HepG2 (cell line): ENCODE results near the gene VAC14. TPM values are rescaled to one million over a fixed set of nuclear protein-coding genes. Genes with fewer than 3 reads are reported as not detected.

ENCODE experiments used
- ATF2 ChIP-seq: sonication (generic); formaldehyde crosslinking; IDR thresholded peaks from 2 replicates; pipeline ENCODE4 v1.4.0; 2020; ENCODE audit warnings: missing genetic modification reagents
- CC2D1A ChIP-seq: sonication (generic); formaldehyde crosslinking; IDR thresholded peaks from 2 replicates; pipeline ENCODE4 v1.8.1; 2023; ENCODE audit warnings: mild to moderate bottlenecking, missing genetic modification reagents
- CEBPZ ChIP-seq: IDR thresholded peaks from 2 replicates; pipeline ENCODE4 v1.6.1; 2012; ENCODE audit warnings: low read length, improper control_type of control experiment
- FOXO1 ChIP-seq: sonication (generic); formaldehyde crosslinking; IDR thresholded peaks from 2 replicates; pipeline ENCODE4 v1.4.0; 2020; ENCODE audit warnings: missing genetic modification reagents
- HMGA1 ChIP-seq: sonication (generic); formaldehyde crosslinking; conservative IDR thresholded peaks from 2 replicates; pipeline ENCODE4 v1.4.0; 2020; ENCODE audit warnings: missing genetic modification reagents
- JDP2 ChIP-seq: sonication (generic); formaldehyde crosslinking; IDR thresholded peaks from 2 replicates; pipeline ENCODE4 v1.8.1; 2022; ENCODE audit warnings: missing genetic modification reagents, borderline replicate concordance
- KDM3A ChIP-seq: IDR thresholded peaks from 2 replicates; pipeline ENCODE4 v1.6.1; 2018; ENCODE audit warnings: low read depth, missing compliant biosample characterization
- KDM6A ChIP-seq: IDR thresholded peaks from 2 replicates; pipeline ENCODE4 v1.6.1; 2016; ENCODE audit warnings: low read depth
- KLF11 ChIP-seq: IDR thresholded peaks from 2 replicates; pipeline ENCODE4 v1.6.1; 2016; ENCODE audit warnings: missing compliant biosample characterization
- MIER3 ChIP-seq: IDR thresholded peaks from 2 replicates; pipeline ENCODE4 v1.6.1; 2016; ENCODE audit warnings: missing compliant biosample characterization, borderline replicate concordance
- MYC ChIP-seq: sonication (generic); formaldehyde crosslinking; IDR thresholded peaks from 2 replicates; pipeline ENCODE4 v1.9.0; 2021; ENCODE audit warnings: missing genetic modification reagents, borderline replicate concordance
- SP5 ChIP-seq: IDR thresholded peaks from 2 replicates; pipeline ENCODE4 v1.6.1; 2016; ENCODE audit warnings: low read depth, borderline replicate concordance
- SSRP1 ChIP-seq: IDR thresholded peaks from 2 replicates; pipeline ENCODE4 v1.6.1; 2016; ENCODE audit warnings: control low read depth
- TBL1XR1 ChIP-seq: fragments of 150-350 bp; IDR thresholded peaks from 2 replicates; pipeline ENCODE4 v1.6.1; 2014; ENCODE audit warnings: borderline replicate concordance, low read length; ENCODE audit not compliant: partially characterized antibody
- ZBTB21 ChIP-seq: sonication (generic); formaldehyde crosslinking; IDR thresholded peaks from 2 replicates; pipeline ENCODE4 v1.4.0; 2020; ENCODE audit warnings: missing genetic modification reagents
- ZBTB25 ChIP-seq: IDR thresholded peaks from 2 replicates; pipeline ENCODE4 v1.6.1; 2018; ENCODE audit warnings: missing genetic modification reagents
- ZBTB3 ChIP-seq: sonication (generic); formaldehyde crosslinking; IDR thresholded peaks from 2 replicates; pipeline ENCODE4 v1.4.0; 2020; ENCODE audit warnings: low read depth, mild to moderate bottlenecking, moderate library complexity, missing genetic modification reagents, borderline replicate concordance
- ZBTB38 ChIP-seq: sonication (generic); formaldehyde crosslinking; IDR thresholded peaks from 2 replicates; pipeline ENCODE4 v1.5.1; 2020; ENCODE audit warnings: mild to moderate bottlenecking, missing genetic modification reagents
- ZBTB7B ChIP-seq: sonication (generic); formaldehyde crosslinking; IDR thresholded peaks from 2 replicates; pipeline ENCODE4 v1.4.0; 2020; ENCODE audit warnings: missing genetic modification reagents
- ZNF703 ChIP-seq: sonication (generic); formaldehyde crosslinking; IDR thresholded peaks from 2 replicates; pipeline ENCODE4 v1.5.1; 2020; ENCODE audit warnings: missing genetic modification reagents, mild to moderate bottlenecking, moderate library complexity, borderline replicate concordance
- ZNF710 ChIP-seq: sonication (generic); formaldehyde crosslinking; IDR thresholded peaks from 2 replicates; pipeline ENCODE4 v1.5.0; 2020; ENCODE audit warnings: mild to moderate bottlenecking, missing genetic modification reagents, borderline replicate concordance
- ZNF768 ChIP-seq: sonication (generic); formaldehyde crosslinking; IDR thresholded peaks from 2 replicates; pipeline ENCODE4 v1.4.0; 2020; ENCODE audit warnings: missing genetic modification reagents
- polyA plus RNA-seq, 8 experiments: library from polyadenylated mRNA; depleted of rRNA in 3 of 8; stranded (reverse) in 7 of 8; unstranded in 1 of 8; fragments of >200 nt; fragmentation: Illumina TruSeq in 4 of 8; extraction: Trizol in 4 of 8; gene quantifications; 2 replicates each; pipeline versions ENCODE4 v1.2.1 to v1.2.3, GENCODE V29; 2011 to 2016; ENCODE audit warnings: low read depth in 4 of 8, missing spikeins in 1 of 8, mixed read lengths in 1 of 8; ENCODE audit not compliant: insufficient read depth in 1 of 8
- total RNA-seq, 5 experiments: library from RNA; depleted of rRNA; stranded (reverse); fragments of >200 nt; fragmentation: Illumina TruSeq; extraction: Trizol; gene quantifications; 2 replicates each; pipeline ENCODE4 v1.2.3, GENCODE V29; 2016; ENCODE audit warnings: low read depth in 1 of 5

Gene VAC14
- total and polyA plus RNA-seq, 2 of the 13 experiments (the other 11 are each of a cell fraction or from before 2014, with no cell fraction given), result 23.5 to 24.6 TPM

GRCh38 chr16:70724146-70725023 lies 76.6 kb downstream of the VAC14 start (continued):
- TF ChIP-seq ATF2 (CRISPR knock-in tag) (peak; percentile 38; the same call in 1 of the 2 replicates), ZNF768 (CRISPR knock-in tag) (no peak), ZBTB38 (CRISPR knock-in tag) (peak; percentile 53; the same call in 1 of the 2 replicates), MYC (peak; percentile 22; the same call in 1 of the 2 replicates), KDM6A (peak; percentile 84; the same call in 1 of the 2 replicates), ZBTB25 (CRISPR knock-in tag) (0 out of 2 replicates have a peak, but pooled peaks have one; percentile 7), SP5 (CRISPR knock-in tag) (peak; percentile 31; the same call in 1 of the 2 replicates), HMGA1 (no peak), FOXO1 (CRISPR knock-in tag) (peak; percentile 72; the same call in 1 of the 2 replicates), CEBPZ (no peak), KDM3A (CRISPR knock-in tag) (peak; percentile 6; the same call in 1 of the 2 replicates), ZBTB21 (CRISPR knock-in tag) (peak; percentile 64; the same call in 1 of the 2 replicates), ZBTB7B (peak; percentile 41), ZNF710 (CRISPR knock-in tag) (peak; percentile 88), JDP2 (CRISPR knock-in tag) (no peak), MIER3 (CRISPR knock-in tag) (no peak; the same call in 1 of the 2 replicates), KLF11 (CRISPR knock-in tag) (peak; percentile 61; the same call in 1 of the 2 replicates), SSRP1 (peak; percentile 44), CC2D1A (CRISPR knock-in tag) (no peak), ZBTB3 (no peak), ZNF703 (CRISPR knock-in tag) (peak; percentile 11; the same call in 1 of the 2 replicates), TBL1XR1 (peak; percentile 11)
